K562 (cell line): ENCODE results near the gene SUPT3H. TPM values are rescaled to one million over a fixed set of nuclear protein-coding genes. Genes with fewer than 3 reads are reported as not detected.

Source experiments
- CEBPB ChIP-seq: fragments of 450-650 bp; IDR thresholded peaks from 2 replicates; pipeline ENCODE4 v1.6.1; 2016; ENCODE audit warnings: missing genetic modification characterization, missing compliant biosample characterization
- CREM ChIP-seq: IDR thresholded peaks from 2 replicates; pipeline ENCODE4 v1.6.1; 2014; ENCODE audit warnings: antibody characterized with exemption, low read depth
- HES1 ChIP-seq: fragments of 450-650 bp; IDR thresholded peaks from 2 replicates; pipeline ENCODE4 v1.6.1; 2016; ENCODE audit warnings: low read depth, mild to moderate bottlenecking, moderate library complexity
- ILF3 ChIP-seq: fragments of 450-650 bp; IDR thresholded peaks from 2 replicates; pipeline ENCODE4 v1.6.1; 2018; ENCODE audit warnings: antibody characterized with exemption, mild to moderate bottlenecking, moderate library complexity, borderline replicate concordance
- JUND ChIP-seq, 2 experiments: IDR thresholded peaks; 2 replicates in 1 of 2; 3 replicates in 1 of 2; pipeline ENCODE4 v1.6.1; 2011; ENCODE audit warnings: borderline replicate concordance in 2 of 2, low read depth in 2 of 2, low read length in 2 of 2, improper control_type of control experiment in 1 of 2, missing biosample characterization in 1 of 2, missing genetic modification characterization in 1 of 2, missing genetic modification reagents in 1 of 2
- MAFK ChIP-seq: IDR thresholded peaks from 2 replicates; pipeline ENCODE4 v1.6.1; 2011; ENCODE audit warnings: low read length, improper control_type of control experiment
- NFATC3 ChIP-seq: fragments of 450-650 bp; IDR thresholded peaks from 2 replicates; pipeline ENCODE4 v1.6.1; 2017; ENCODE audit warnings: mild to moderate bottlenecking
- RFX1 ChIP-seq: fragments of 450-650 bp; IDR thresholded peaks from 2 replicates; pipeline ENCODE4 v1.6.1; 2016; ENCODE audit warnings: mild to moderate bottlenecking, moderate library complexity
- RUNX1 ChIP-seq: sonication (generic); IDR thresholded peaks from 2 replicates; pipeline ENCODE4 v1.6.1; 2016; ENCODE audit warnings: antibody characterized with exemption, low read depth
- SRF ChIP-seq, 2 experiments: fragments of 250-450, 450-650 bp in 1 of 2; sonication (Bioruptor Pico) in 1 of 2; sonication (generic) in 1 of 2; formaldehyde crosslinking; IDR thresholded peaks; 2 replicates each; pipeline versions ENCODE4 v1.5.0 to v1.5.1; 2020 to 2022; ENCODE audit warnings: mild to moderate bottlenecking in 1 of 2, missing genetic modification reagents in 1 of 2
- TAL1 ChIP-seq: fragments of 450-650 bp; IDR thresholded peaks from 2 replicates; pipeline ENCODE4 v1.6.1; 2016; ENCODE audit warnings: mild to moderate bottlenecking
- TBL1XR1 ChIP-seq, 2 experiments: IDR thresholded peaks; 2 replicates each; pipeline ENCODE4 v1.6.1; 2012; ENCODE audit warnings: improper control_type of control experiment in 2 of 2, low read length in 2 of 2, mild to moderate bottlenecking in 1 of 2
- ZNF316 ChIP-seq: fragments of 450-650 bp; IDR thresholded peaks from 2 replicates; pipeline ENCODE4 v1.6.1; 2016
- polyA plus RNA-seq, 8 experiments: library from polyadenylated mRNA; depleted of rRNA in 4 of 8; stranded (reverse) in 5 of 8; unstranded in 3 of 8; fragments of >200 nt; fragmentation: Nextera tagmentation in 2 of 8; fragmentation: Illumina TruSeq in 1 of 8; extraction: Ambion mirVana in 2 of 8; extraction: Trizol in 1 of 8; gene quantifications; 2 replicates each; pipeline versions ENCODE4 v1.2.1 to v1.2.3, GENCODE V29; 2011 to 2014; ENCODE audit warnings: inconsistent platforms in 1 of 8, missing spikeins in 1 of 8
- total RNA-seq, 7 experiments: library from RNA; depleted of rRNA in 6 of 7; stranded (reverse); fragments of >200 nt in 6 of 7; fragmentation: Illumina TruSeq in 2 of 7; extraction: Trizol in 2 of 7; gene quantifications; 2 replicates each; pipeline versions ENCODE4 v1.2.1 to v1.2.3, GENCODE V29; 2011 to 2021; ENCODE audit warnings: low replicate concordance in 1 of 7

SUPT3H gene
- total and polyA plus RNA-seq, 9 of the 15 experiments (the other 6 are each of a cell fraction or from before 2014, with no cell fraction given), result 7.2 to 16.3 (median 11.9) TPM

- TF ChIP-seq TAL1 (peak; percentile 100), NFATC3 (peak; percentile 80; the same call in 1 of the 2 replicates), ZNF316 (0 out of 2 replicates have a peak, but pooled peaks have one; percentile 34), JUND (IDR thresholded peaks at IDR 0.05; ENCODE audit: borderline replicate concordance, low read depth, low read length) (peak; percentile 100), JUND (tag; IDR thresholded peaks at IDR 0.05; ENCODE audit: borderline replicate concordance, low read depth, low read length) (peak; percentile 100), RUNX1 (peak; percentile 57; the same call in 1 of the 2 replicates), RFX1 (peak; percentile 25; the same call in 1 of the 2 replicates), SRF (CRISPR knock-in tag; IDR thresholded peaks at IDR 0.05) (0 out of 4 replicates have a peak, but pooled peaks of 1 of the 2 experiments have one; percentile 31), HES1 (peak; percentile 94), TBL1XR1 (IDR thresholded peaks at IDR 0.05; ENCODE audit: low read length in 2 of 2) (peak; percentile 64 to 99; a peak in 3 of 4 replicates), ILF3 (peak; percentile 98), MAFK (peak; percentile 44; the same call in 1 of the 2 replicates), CREM (peak; percentile 85), CEBPB (tag) (peak; percentile 97)
Measured at GRCh38 chr6:44966449-44967092, 411.2 kb downstream of the SUPT3H start (continued).
